ENCODE measurements around the gene CCL22. TPM values are rescaled to one million over a fixed set of nuclear protein-coding genes. Genes with fewer than 3 reads are reported as not detected.
"Not testable (repeated sequence)": the region's sequence is repeated elsewhere in the genome, so short reads cannot be mapped to it uniquely, and the experiment has no call there.

The CCL22 gene
- total RNA-seq, 1 experiment from 2014 or later: not detected

GRCh38 chr16:57385083-57385482 lies 26.5 kb downstream of the CCL22 start:
- no peak for DNase-seq (ENCODE audit: low read depth, low spot score)
- in situ Hi-C loops (cut with HindIII; ENCODE audit: low pct_unique_long_range_greater_than_20kb, low sequenced_read_pairs): no loop called here

GRCh38 chr16:57386381-57386951 lies 27.9 kb downstream of the CCL22 start:
- in situ Hi-C loops (cut with HindIII; ENCODE audit: low pct_unique_long_range_greater_than_20kb, low sequenced_read_pairs): no loop called here
- DNase-seq (ENCODE audit: low read depth, low spot score): peak; percentile 58

DNA sequence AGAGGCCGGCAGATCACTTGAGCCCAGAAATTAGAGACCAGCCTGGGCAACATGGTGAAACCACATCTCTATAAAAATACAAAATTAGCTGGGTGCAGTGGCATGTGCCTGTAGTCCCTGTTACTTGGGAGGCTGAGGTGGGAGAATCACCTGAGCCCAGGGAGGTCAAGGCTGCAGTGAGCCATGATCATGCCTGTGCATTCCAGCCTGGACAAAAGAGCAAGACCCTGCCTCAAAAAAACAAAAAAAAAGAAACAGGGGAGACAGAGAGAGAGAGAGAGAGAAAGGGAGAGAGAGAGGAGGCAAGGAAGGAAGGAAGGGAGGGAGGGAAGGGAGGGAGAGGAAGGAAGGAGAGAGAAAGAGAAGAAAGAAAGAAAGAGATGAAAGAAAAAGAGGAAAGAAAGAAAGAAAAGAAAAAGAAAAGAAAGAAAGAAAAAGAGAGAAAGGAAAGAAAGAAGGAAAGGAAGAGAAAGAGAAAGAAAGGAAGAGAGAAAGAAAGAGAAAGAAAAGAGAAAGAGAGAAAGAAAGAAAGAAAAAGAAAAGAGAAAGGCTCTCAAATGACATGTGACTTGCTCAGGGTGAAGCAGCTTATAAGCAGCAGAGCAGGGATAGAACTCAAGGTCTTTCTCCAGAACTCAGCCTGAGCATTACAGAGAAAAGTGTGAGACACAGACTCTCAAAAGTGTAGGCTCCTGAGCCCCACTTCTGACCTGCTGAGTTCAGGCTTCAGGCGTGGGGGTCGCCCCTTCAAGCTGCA lies 29.2 kb downstream of the CCL22 start:
- in situ Hi-C loops (cut with HindIII; ENCODE audit: low pct_unique_long_range_greater_than_20kb, low sequenced_read_pairs): no loop called here
- DNase-seq (ENCODE audit: low read depth, low spot score): no peak

DNA sequence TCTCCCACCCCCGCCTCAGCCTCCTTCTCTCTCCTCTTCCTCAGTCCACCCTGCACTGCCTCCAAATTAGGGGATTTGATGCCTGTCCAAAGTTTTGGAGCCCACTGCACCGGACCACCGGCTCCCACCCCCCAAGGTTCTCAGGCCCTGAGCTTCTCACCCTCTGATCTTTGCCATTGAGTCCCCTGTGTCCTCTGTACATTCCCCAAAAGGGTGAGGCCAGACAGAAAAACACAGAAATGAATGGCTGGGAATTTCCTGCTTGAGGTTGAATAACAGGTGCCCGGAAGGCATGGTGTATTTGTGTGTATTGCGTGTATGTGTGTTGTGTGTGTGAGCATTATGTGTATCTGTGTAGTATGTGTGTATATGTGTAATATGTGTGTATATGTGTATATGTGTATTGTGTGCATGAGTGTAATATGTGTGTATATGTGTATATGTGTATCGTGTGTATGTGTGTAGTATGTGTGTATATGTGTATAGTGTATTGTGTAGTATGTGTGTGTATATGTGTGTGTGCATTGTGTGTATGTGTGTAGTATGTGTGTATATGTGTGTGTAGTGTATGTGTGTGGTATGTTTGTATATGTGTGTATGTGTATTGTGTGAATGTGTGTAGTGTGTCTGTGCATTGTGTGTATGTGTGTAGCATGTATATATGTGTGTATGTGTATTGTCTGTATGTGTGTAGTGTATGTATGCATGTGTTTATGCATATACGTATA lies 29.9 kb downstream of the CCL22 start:
- in situ Hi-C loops (cut with HindIII; ENCODE audit: low pct_unique_long_range_greater_than_20kb, low sequenced_read_pairs): no loop called here
- no peak for DNase-seq (ENCODE audit: low read depth, low spot score)

- in situ Hi-C loops (cut with HindIII; ENCODE audit: low pct_unique_long_range_greater_than_20kb, low sequenced_read_pairs): no loop called here
- no peak for DNase-seq (ENCODE audit: low read depth, low spot score)
Measured at GRCh38 chr16:57389087-57389468, 30.5 kb downstream of the CCL22 start.

DNA sequence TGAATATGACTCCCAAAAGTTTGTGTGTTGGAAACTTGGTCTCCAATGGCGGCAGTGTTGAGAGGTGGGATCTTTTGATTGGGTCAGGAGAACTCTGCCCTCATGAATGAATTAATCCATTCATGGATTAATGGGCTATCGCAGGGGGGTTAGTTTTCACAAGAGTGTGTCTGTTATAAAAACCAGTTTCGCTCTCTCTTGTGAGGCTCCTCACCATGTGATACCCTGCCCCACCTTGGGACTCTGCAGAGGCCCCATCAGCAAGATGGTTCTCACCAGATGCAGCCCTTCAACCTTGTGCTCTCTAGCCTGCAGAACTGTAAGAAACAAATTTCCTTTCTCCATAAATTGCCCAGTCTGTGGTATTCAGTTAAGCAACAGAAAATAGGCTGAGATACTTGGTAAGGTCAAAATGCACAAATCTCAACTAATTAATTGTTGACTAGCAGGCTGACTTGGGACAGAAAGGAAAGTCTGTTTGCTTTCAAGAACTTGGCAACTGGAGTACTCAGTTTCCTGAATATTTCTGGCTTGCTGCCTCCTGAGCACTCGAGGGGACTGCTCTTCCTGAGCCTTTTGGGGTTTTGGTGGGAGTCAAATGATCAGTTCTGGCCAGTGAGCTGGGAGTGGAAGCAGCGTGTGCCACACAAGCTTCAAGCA lies 32.2 kb downstream of the CCL22 start:
- in situ Hi-C loops (cut with HindIII; ENCODE audit: low pct_unique_long_range_greater_than_20kb, low sequenced_read_pairs): no loop called here
- peak; percentile 93 for DNase-seq (ENCODE audit: low read depth, low spot score)

DNA sequence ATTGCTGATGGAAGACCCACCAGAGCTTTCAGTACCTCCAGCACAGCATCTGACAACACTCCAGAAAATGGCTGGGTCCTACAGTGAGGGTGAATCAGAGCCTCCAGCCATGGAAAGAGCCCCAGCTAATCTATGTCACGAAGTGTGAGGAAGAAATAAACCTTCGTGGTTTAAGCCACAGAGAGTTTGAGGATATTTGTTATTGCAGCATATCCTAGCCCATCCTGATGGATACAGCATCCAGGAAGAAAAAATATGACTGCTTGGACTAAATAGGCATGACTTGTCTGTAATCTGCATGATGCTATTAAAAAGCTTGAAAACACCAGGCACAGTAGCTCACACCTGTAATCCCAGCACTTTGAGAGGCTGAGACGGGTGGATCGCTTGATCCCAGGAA lies 32.7 kb downstream of the CCL22 start:
- no peak for DNase-seq (ENCODE audit: low read depth, low spot score)
- in situ Hi-C loops (cut with HindIII; ENCODE audit: low pct_unique_long_range_greater_than_20kb, low sequenced_read_pairs): no loop called here

DNA sequence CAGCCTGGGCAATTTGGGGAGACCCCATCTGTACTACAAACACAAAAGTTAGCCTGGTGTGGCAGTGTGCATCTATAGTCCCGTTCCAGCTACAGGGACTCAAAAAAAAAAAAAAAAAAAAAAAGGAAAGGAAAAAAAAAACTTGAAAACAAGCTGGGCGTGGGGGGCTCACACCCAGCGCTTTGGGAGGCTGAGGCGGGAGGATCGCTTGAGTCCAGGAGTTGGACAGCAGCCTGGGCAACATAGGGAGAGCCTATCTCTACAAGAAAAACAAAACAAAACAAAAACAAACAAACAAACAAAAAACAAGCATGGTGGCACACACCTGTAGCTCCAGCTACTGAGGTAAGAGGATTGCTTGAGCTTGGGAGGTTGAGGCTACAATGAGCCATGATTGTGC lies 33.1 kb downstream of the CCL22 start:
- in situ Hi-C loops (cut with HindIII; ENCODE audit: low pct_unique_long_range_greater_than_20kb, low sequenced_read_pairs): no loop called here
- no peak for DNase-seq (ENCODE audit: low read depth, low spot score)

GRCh38 chr16:57392694-57393093 lies 34.1 kb downstream of the CCL22 start:
- DNase-seq (ENCODE audit: low read depth, low spot score): no peak
- in situ Hi-C loops (cut with HindIII; ENCODE audit: low pct_unique_long_range_greater_than_20kb, low sequenced_read_pairs): no loop called here

GRCh38 chr16:57394444-57394843 lies 35.9 kb downstream of the CCL22 start:
- DNase-seq (ENCODE audit: low read depth, low spot score): no peak
- in situ Hi-C loops (cut with HindIII; ENCODE audit: low pct_unique_long_range_greater_than_20kb, low sequenced_read_pairs): no loop called here

DNA sequence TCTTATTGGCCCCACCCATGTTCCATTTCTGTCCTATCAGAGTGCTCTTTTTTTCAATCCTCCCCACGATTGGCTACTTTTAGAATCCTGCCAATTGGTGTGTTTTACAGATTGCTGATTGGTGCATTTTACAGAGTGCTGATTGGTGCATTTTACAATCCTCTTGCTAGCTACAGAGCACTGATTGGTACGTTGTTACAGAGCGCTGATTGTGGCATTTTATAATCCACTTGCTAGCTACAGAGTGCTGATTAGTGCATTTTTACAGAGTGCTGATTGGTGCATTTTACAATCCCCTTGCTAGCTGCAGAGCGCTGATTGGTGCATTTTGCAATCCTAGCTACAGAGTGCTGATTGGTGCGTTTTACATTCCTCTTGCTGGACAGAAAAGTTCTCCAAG lies 36.4 kb downstream of the CCL22 start:
- in situ Hi-C loops (cut with HindIII; ENCODE audit: low pct_unique_long_range_greater_than_20kb, low sequenced_read_pairs): no loop called here
- DNase-seq (ENCODE audit: low read depth, low spot score): no peak

DNA sequence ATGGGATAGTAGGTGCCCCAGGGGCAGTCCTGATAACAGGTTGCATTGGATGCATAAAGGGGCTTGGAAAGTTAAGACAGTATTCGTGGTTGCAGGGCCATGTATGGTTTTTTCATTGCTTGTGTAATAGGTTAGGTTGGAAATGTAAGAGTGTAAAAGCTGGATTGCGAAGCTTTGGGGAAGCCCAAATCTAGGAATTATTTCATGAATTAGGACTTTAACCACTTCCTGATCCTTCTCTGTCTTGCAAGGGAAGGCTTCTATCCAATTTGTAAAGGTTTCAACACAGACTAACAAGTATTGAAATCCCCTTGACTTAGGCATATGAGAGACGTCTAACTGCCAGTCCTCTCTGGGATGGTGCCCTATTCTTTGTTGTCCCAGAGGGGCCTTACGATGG lies 38.2 kb downstream of the CCL22 start:
- no peak for DNase-seq (ENCODE audit: low read depth, low spot score)
- in situ Hi-C loops (cut with HindIII; ENCODE audit: low pct_unique_long_range_greater_than_20kb, low sequenced_read_pairs): no loop called here

- in situ Hi-C loops (cut with HindIII; ENCODE audit: low pct_unique_long_range_greater_than_20kb, low sequenced_read_pairs); DNase-seq (ENCODE audit: low read depth, low spot score): not testable (repeated sequence)
Measured at GRCh38 chr16:57397493-57397892, 38.9 kb downstream of the CCL22 start.

- no peak for DNase-seq (ENCODE audit: low read depth, low spot score)
- in situ Hi-C loops (cut with HindIII; ENCODE audit: low pct_unique_long_range_greater_than_20kb, low sequenced_read_pairs): no loop called here
Measured at GRCh38 chr16:57401943-57402640, 43.5 kb downstream of the CCL22 start.

- no peak for DNase-seq (ENCODE audit: low read depth, low spot score)
- in situ Hi-C loops (cut with HindIII; ENCODE audit: low pct_unique_long_range_greater_than_20kb, low sequenced_read_pairs): no loop called here
Measured at GRCh38 chr16:57403965-57404817, 45.6 kb downstream of the CCL22 start, which contains the start of gene CCL17. Gene CCL17, plus strand, starts transcription at chr16:57404767. Its CDS starts 9,166 bp downstream, at chr16:57413933.

DNA sequence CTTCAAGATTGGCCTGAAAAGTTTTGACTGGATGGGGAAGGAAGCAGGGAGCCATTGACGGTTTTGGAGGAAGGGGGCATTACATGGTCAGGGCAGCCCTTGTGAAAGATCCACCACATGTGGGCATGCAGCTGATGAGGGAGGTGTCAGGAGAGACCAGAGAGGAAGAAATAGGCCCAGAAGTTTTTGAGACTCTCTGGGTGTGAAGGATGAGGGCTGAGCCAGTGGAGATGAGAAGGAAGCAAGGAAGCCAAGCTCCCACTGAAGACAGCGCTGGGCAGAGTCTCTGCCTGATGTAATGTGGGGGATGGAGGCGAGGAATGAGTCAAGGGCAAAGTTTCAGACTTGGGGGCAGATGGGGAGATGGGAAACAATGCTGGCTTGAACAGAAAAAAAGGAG lies 46.5 kb downstream of the CCL22 start:
- in situ Hi-C loops (cut with HindIII; ENCODE audit: low pct_unique_long_range_greater_than_20kb, low sequenced_read_pairs): no loop called here
- DNase-seq (ENCODE audit: low read depth, low spot score): no peak

- DNase-seq (ENCODE audit: low read depth, low spot score): no peak
- in situ Hi-C loops (cut with HindIII; ENCODE audit: low pct_unique_long_range_greater_than_20kb, low sequenced_read_pairs): no loop called here
Measured at GRCh38 chr16:57406881-57407280, 48.3 kb downstream of the CCL22 start.
